Left forelimb (tissue), 1 donor: ENCODE results near the gene REG4.
"Not testable (repeated sequence)": the region's sequence is repeated elsewhere in the genome, so short reads cannot be mapped to it uniquely, and the experiment has no call there.

ENCODE experiments used
- DNase-seq: peaks from one replicate; pipeline ENCODE4 v3.0.0-alpha.2; 2018; ENCODE audit warnings: low spot score

Gene REG4

GRCh38 chr1:119811387-119811786 is at the start of gene REG4:
Gene REG4 (minus strand): TSS chr1:119811460. CDS start chr1:119808769, 2,691 bp downstream.
- no peak for DNase-seq

- DNase-seq, result no peak
Measured at GRCh38 chr1:119859647-119860046, 48.4 kb upstream of the REG4 start.

GRCh38 chr1:119858556-119859214 is 47.4 kb upstream of the REG4 start:
- DNase-seq, result not testable (repeated sequence)

GRCh38 chr1:119858126-119858525 is 46.9 kb upstream of the REG4 start:
- no peak for DNase-seq

GRCh38 chr1:119853155-119853554 is 41.9 kb upstream of the REG4 start:
- no peak for DNase-seq

- not testable (repeated sequence) for DNase-seq
Measured at GRCh38 chr1:119844206-119844605, 32.9 kb upstream of the REG4 start.

GRCh38 chr1:119841306-119841705 is 30.0 kb upstream of the REG4 start:
- DNase-seq, result no peak

- no peak for DNase-seq
Measured at GRCh38 chr1:119840745-119841144, 29.5 kb upstream of the REG4 start.

GRCh38 chr1:119838236-119838635 is 27.0 kb upstream of the REG4 start:
- no peak for DNase-seq

GRCh38 chr1:119834990-119835389 is 23.7 kb upstream of the REG4 start:
- no peak for DNase-seq

GRCh38 chr1:119831027-119831426 is 19.8 kb upstream of the REG4 start:
- DNase-seq, result no peak

GRCh38 chr1:119829625-119830024 is 18.4 kb upstream of the REG4 start:
- DNase-seq, result no peak

- DNase-seq, result not testable (repeated sequence)
Measured at GRCh38 chr1:119829006-119829405, 17.7 kb upstream of the REG4 start.

GRCh38 chr1:119828266-119828665 is 17.0 kb upstream of the REG4 start:
- no peak for DNase-seq

GRCh38 chr1:119827010-119827409 is 15.8 kb upstream of the REG4 start:
- DNase-seq, result no peak

- DNase-seq, result no peak
Measured at GRCh38 chr1:119822406-119822805, 11.1 kb upstream of the REG4 start.

GRCh38 chr1:119818181-119818580 is 6.9 kb upstream of the REG4 start:
- DNase-seq, result no peak

- no peak for DNase-seq
Measured at GRCh38 chr1:119816407-119816806, 5.1 kb upstream of the REG4 start.

- DNase-seq, result no peak
Measured at GRCh38 chr1:119815928-119816327, 4.7 kb upstream of the REG4 start.

- DNase-seq, result no peak
Measured at GRCh38 chr1:119815361-119815760, 4.1 kb upstream of the REG4 start.

- no peak for DNase-seq
Measured at GRCh38 chr1:119814288-119814687, 3.0 kb upstream of the REG4 start.

GRCh38 chr1:119811985-119812557 is 811 bp upstream of the REG4 start:
- no peak for DNase-seq

- DNase-seq, result no peak
Measured at GRCh38 chr1:119808972-119809550, 2.2 kb downstream of the REG4 start.

GRCh38 chr1:119808491-119808890 is 2.8 kb downstream of the REG4 start:
- no peak for DNase-seq
